Right lobe of liver (tissue), 6 donors: ENCODE results near the gene DTNB. TPM values are rescaled to one million over a fixed set of nuclear protein-coding genes. Genes with fewer than 3 reads are reported as not detected.

Experiments
- ATAC-seq, 4 donors: fragments of 200-7000 bp; cut with Tn5 transposase; one replicate each; pipeline ENCODE4 v1.9.1; 2020; ENCODE audit warnings: mild to moderate bottlenecking in 4 of 4, moderate library complexity in 4 of 4
- DNase-seq, 3 donors: peaks; one replicate each; pipeline ENCODE4 v3.0.0-alpha.2; 2020
- H3K27ac ChIP-seq, 3 donors: fragments of 200-600 bp; one replicate each; pipeline ENCODE4 v1.8.0; 2022
- H3K27me3 ChIP-seq, 2 donors: fragments of 200-600 bp; one replicate each; pipeline ENCODE4 v1.8.0; 2022
- H3K36me3 ChIP-seq, 4 donors: fragments of 200-600 bp; sonication (generic) in 1 of 4; one replicate each; pipeline versions ENCODE4 v1.5.1 to v1.8.0; 2017 to 2022; ENCODE audit warnings: control low read depth in 1 of 4
- H3K4me1 ChIP-seq, 4 donors: fragments of 200-600 bp; sonication (generic) in 1 of 4; one replicate each; pipeline versions ENCODE4 v1.5.1 to v1.8.0; 2017 to 2022; ENCODE audit warnings: control low read depth in 1 of 4
- H3K4me3 ChIP-seq, 3 donors: fragments of 200-600 bp; one replicate each; pipeline ENCODE4 v1.8.0; 2022
- H3K9me3 ChIP-seq, 4 donors: fragments of 200-600 bp; sonication (generic) in 1 of 4; one replicate each; pipeline versions ENCODE4 v1.5.1 to v1.8.0; 2017 to 2022; ENCODE audit warnings: control low read depth in 1 of 4
- CTCF ChIP-seq, 4 donors: fragments of 200-600 bp in 3 of 4; fragments of 450-650 bp in 1 of 4; IDR thresholded peaks; one replicate each; pipeline versions ENCODE4 v1.5.1 to v1.8.0; 2016 to 2022; ENCODE audit warnings: antibody characterized with exemption in 4 of 4, mild to moderate bottlenecking in 2 of 4
- POLR2A ChIP-seq: fragments of 450-650 bp; IDR thresholded peaks from one replicate; pipeline ENCODE4 v1.6.1; 2017; ENCODE audit warnings: antibody characterized with exemption, mild to moderate bottlenecking
- WGBS: methylation state at CpG from one replicate; pipeline ENCODE4 v1.1.6; 2018; ENCODE audit warnings: low coverage, low lambda C conversion rate; ENCODE audit not compliant: insufficient coverage; ENCODE audit errors: missing lambda C conversion rate; 5-methylcytosine and 5-hydroxymethylcytosine counted together
- intact Hi-C, 2 donors: fragments of 100-400 bp; cut with DNase I; formaldehyde crosslinking; loops; one replicate each; pipeline versions ENCODE4 v1.11.2 to v1.14.1; 2022
- total RNA-seq, 6 experiments: library from RNA; depleted of rRNA in 2 of 6; stranded (reverse); fragments of >200 nt in 2 of 6; fragmentation: NEBNext Ultra II Directional in 3 of 6; extraction: Animal tissue kit (Norgen Biotek cat#: 25700) in 3 of 6; gene quantifications; one replicate each; pipeline versions ENCODE4 v1.1.0 to v1.2.4, GENCODE V29; 2016 to 2023
- donor health status: DM: no; HTN: yes; CAD: no.
- donor health status: DM: no; HTN: no; CAD: no.
- donor health status: DM: no; HTN: no; CAD: no.
- donor health status: DM: no; HTN: yes; CAD: no.
- donor health status: DM: no; HTN: yes; CAD: no.

The DTNB gene
- total RNA-seq, 6 experiments from 2014 or later: 7.0 to 10.3 (median 8.8) TPM

GRCh38 chr2:25655316-25655715 is 18.1 kb downstream of the DTNB start:
- no peak for TF ChIP-seq CTCF (IDR thresholded peaks at IDR 0.05)
- TF ChIP-seq POLR2A: no peak
- Histone ChIP-seq H3K4me3 (no peak overlapping the region), H3K27ac (no peak overlapping the region), H3K4me1 (no peaks in the 10 kb centered on the region), H3K27me3 (no peaks in the 10 kb centered on the region), H3K36me3 (no peaks in the 10 kb centered on the region), H3K9me3 (no peaks in the 10 kb centered on the region)
- intact Hi-C loops: no loop called here
- DNase-seq (no peak), ATAC-seq (no peak)
- WGBS: 89% methylated on average over 2 of the region's 2 CpGs

- Histone ChIP-seq H3K9me3 (no peaks in the 10 kb centered on the region), H3K27ac (no peak overlapping the region), H3K27me3 (no peaks in the 10 kb centered on the region), H3K4me1 (no peaks in the 10 kb centered on the region), H3K4me3 (no peak overlapping the region), H3K36me3 (no peaks in the 10 kb centered on the region)
- intact Hi-C loops: no loop called here
- 100% methylated on average over 4 of the region's 4 CpGs for WGBS
- ATAC-seq (no peak), DNase-seq (no peak)
- TF ChIP-seq CTCF (IDR thresholded peaks at IDR 0.05): no peak
- no peak for TF ChIP-seq POLR2A
These were observed 18.6 kb downstream of the DTNB start for GRCh38 chr2:25654801-25655200.

- TF ChIP-seq POLR2A (no peak), CTCF (IDR thresholded peaks at IDR 0.05) (no peak)
- ATAC-seq: no peak
These were observed 21.5 kb downstream of the DTNB start for GRCh38 chr2:25651782-25652455.

GRCh38 chr2:25651066-25651465 is 22.3 kb downstream of the DTNB start:
- Histone ChIP-seq H3K9me3 (no peaks in the 10 kb centered on the region), H3K4me3 (no peak overlapping the region), H3K27me3 (no peaks in the 10 kb centered on the region), H3K36me3 (no peaks in the 10 kb centered on the region), H3K27ac (no peak overlapping the region), H3K4me1 (no peaks in the 10 kb centered on the region)
- ATAC-seq: no peak
- TF ChIP-seq CTCF (IDR thresholded peaks at IDR 0.05): no peak
- TF ChIP-seq POLR2A: no peak
- intact Hi-C loops: no loop called here
- WGBS: 36% methylated on average over 2 of the region's 2 CpGs
- no peak for DNase-seq

More at GRCh38 chr2:25651782-25652455, 21.5 kb downstream of the DTNB start:
- H3K27ac ChIP-seq: no peak overlapping the region
- H3K4me3 ChIP-seq: no peak overlapping the region
- 50% methylated on average over 1 of the region's 1 CpG for WGBS
- intact Hi-C loops: no loop called here
- no peaks in the 10 kb centered on the region for H3K36me3 ChIP-seq
- no peaks in the 10 kb centered on the region for H3K27me3 ChIP-seq
- no peaks in the 10 kb centered on the region for H3K9me3 ChIP-seq
- no peaks in the 10 kb centered on the region for H3K4me1 ChIP-seq
- no peak for DNase-seq
